OCI-LY7 (cell line): ENCODE measurements around the gene TIMP4. TPM values are rescaled to one million over a fixed set of nuclear protein-coding genes. Genes with fewer than 3 reads are reported as not detected.
A peak's percentile ranks its signal among the peaks of the same experiment; 100 is the strongest.

Experiments used
- BruUV-seq: library from RNA; stranded (reverse); fragments of 400-500 nt; replicated peaks from 2 replicates; lab custom pipeline; 2021; lab: Mats Ljungman, UMichigan
- CTCF ChIA-PET: fragments of 300-600 bp; sonication (Branson Sonifier 250); formaldehyde crosslinking; loops from one replicate; lab custom pipeline; 2022; ENCODE audit warnings: antibody characterized with exemption; ENCODE audit not compliant: unreplicated experiment; lab: Charles Lee
- POLR2A ChIA-PET: fragments of 300-600 bp; sonication (Branson Sonifier 250); formaldehyde crosslinking; loops from one replicate; lab custom pipeline; 2022; ENCODE audit warnings: antibody characterized with exemption; lab: Charles Lee
- DNase-seq: peaks from one replicate; pipeline ENCODE4 v3.0.0-alpha.2; 2015; ENCODE audit warnings: low spot score
- H2AFZ ChIP-seq: fragments of 200-600 bp; sonication (generic), shearing (Covaris generic); 2 replicates; pipeline ENCODE4 v1.6.1; 2014; ENCODE audit warnings: mild to moderate bottlenecking, antibody characterized with exemption, low read length, moderate library complexity
- H3K27ac ChIP-seq: fragments of 200-600 bp; sonication (generic); 2 replicates; pipeline ENCODE4 v1.5.1; 2014; ENCODE audit warnings: mixed run types, low read depth, mild to moderate bottlenecking, moderate library complexity, low read length, inconsistent platforms; ENCODE audit not compliant: poor library complexity, severe bottlenecking
- H3K36me3 ChIP-seq: fragments of 200-600 bp; sonication (generic); 2 replicates; pipeline ENCODE4 v1.6.1; 2014; ENCODE audit warnings: mild to moderate bottlenecking, antibody characterized with exemption, low read length, moderate library complexity, mixed read lengths; ENCODE audit not compliant: insufficient read depth
- H3K4me1 ChIP-seq: fragments of 200-600 bp; sonication (generic); 2 replicates; pipeline ENCODE4 v1.5.1; 2014; ENCODE audit warnings: mild to moderate bottlenecking, low read length; ENCODE audit not compliant: insufficient read depth, poor library complexity, severe bottlenecking
- H3K4me2 ChIP-seq: fragments of 200-600 bp; sonication (generic); 2 replicates; pipeline ENCODE4 v1.6.1; 2014; ENCODE audit warnings: mild to moderate bottlenecking, low read length
- H3K4me3 ChIP-seq: fragments of 200-600 bp; sonication (generic); 2 replicates; pipeline ENCODE4 v1.5.1; 2014; ENCODE audit warnings: mild to moderate bottlenecking, low read depth, low read length; ENCODE audit not compliant: poor library complexity, severe bottlenecking
- H3K79me2 ChIP-seq: fragments of 200-600 bp; sonication (generic); 2 replicates; pipeline ENCODE4 v1.6.1; 2016; ENCODE audit warnings: low read depth, mild to moderate bottlenecking, low read length, moderate library complexity, mixed read lengths; ENCODE audit not compliant: insufficient read depth
- H3K9me2 ChIP-seq: fragments of 200-600 bp; sonication (generic); 2 replicates; pipeline ENCODE4 v1.6.1; 2016; ENCODE audit warnings: mild to moderate bottlenecking, low read length, mixed read lengths; ENCODE audit not compliant: insufficient read depth
- H3K9me3 ChIP-seq: fragments of 200-600 bp; sonication (generic); 2 replicates; pipeline ENCODE4 v1.6.1; 2014; ENCODE audit warnings: mild to moderate bottlenecking, mixed run types, low read length, mixed read lengths
- H4K20me1 ChIP-seq: fragments of 200-600 bp; sonication (generic); 2 replicates; pipeline ENCODE4 v1.6.1; 2014; ENCODE audit warnings: mild to moderate bottlenecking, antibody characterized with exemption, low read length, moderate library complexity, mixed read lengths; ENCODE audit not compliant: insufficient read depth
- EZH2phosphoT487 ChIP-seq: fragments of 200-600 bp; sonication (generic); IDR thresholded peaks from 2 replicates; pipeline ENCODE4 v1.6.1; 2018; ENCODE audit warnings: low read depth, borderline replicate concordance, mild to moderate bottlenecking, mixed run types, antibody characterized with exemption, low read length, moderate library complexity, mixed read lengths
- intact Hi-C: fragments of 100-400 bp; cut with micrococcal nuclease; formaldehyde crosslinking; loops from one replicate; pipeline ENCODE4 v1.10.0; 2022; ENCODE audit not compliant: unreplicated experiment
- total RNA-seq, 2 experiments: library from RNA; depleted of rRNA in 1 of 2; stranded (reverse); fragments of >200 nt in 1 of 2; shearing (Covaris generic) in 1 of 2; gene quantifications; 2 replicates each; pipeline ENCODE4 v1.2.3, GENCODE V29; 2014 to 2022
- TF ChIP-seq, protein P1 (sequence below): fragments of 200-600 bp; sonication (generic); conservative IDR thresholded peaks from 2 replicates; pipeline ENCODE4 v1.5.1; 2014; ENCODE audit warnings: mild to moderate bottlenecking, antibody characterized with exemption, low read length, moderate library complexity, mixed read lengths

Gene TIMP4
- total RNA-seq, 2 experiments from 2014 or later = not detected

DNA sequence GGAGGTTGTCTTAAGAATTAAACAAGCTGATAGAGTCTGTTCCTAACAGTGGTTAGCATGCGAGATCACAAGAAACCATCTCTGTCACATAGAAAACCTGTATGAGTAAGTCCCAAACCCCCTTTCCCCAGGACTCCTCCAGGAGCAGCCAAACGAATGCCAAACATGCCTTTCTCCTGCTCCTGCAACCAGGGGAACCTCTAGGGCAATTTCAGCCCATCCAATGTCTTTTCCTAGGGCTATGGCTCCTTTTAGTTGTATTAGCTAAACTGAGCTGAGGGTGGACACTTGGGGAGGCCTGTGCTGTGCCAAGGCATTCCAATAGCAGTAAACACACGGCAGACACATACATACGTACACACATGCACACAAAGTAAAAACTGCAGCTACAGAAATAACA, 36.5 kb upstream of the TIMP4 start:
- Histone ChIP-seq H3K36me3 (no peaks in the 10 kb centered on the region), H3K4me1 (peaks cover 3% of the 10 kb centered on the region), H3K9me2 (no peaks in the 10 kb centered on the region), H2AFZ (no peak overlapping the region), H4K20me1 (no peaks in the 10 kb centered on the region), H3K27ac (no peak overlapping the region), H3K79me2 (no peaks in the 10 kb centered on the region), H3K9me3 (no peaks in the 10 kb centered on the region), H3K4me2 (no peak overlapping the region), H3K4me3 (no peak overlapping the region)
- POLR2A ChIA-PET = no interaction called here
- TF ChIP-seq, protein P1, sequence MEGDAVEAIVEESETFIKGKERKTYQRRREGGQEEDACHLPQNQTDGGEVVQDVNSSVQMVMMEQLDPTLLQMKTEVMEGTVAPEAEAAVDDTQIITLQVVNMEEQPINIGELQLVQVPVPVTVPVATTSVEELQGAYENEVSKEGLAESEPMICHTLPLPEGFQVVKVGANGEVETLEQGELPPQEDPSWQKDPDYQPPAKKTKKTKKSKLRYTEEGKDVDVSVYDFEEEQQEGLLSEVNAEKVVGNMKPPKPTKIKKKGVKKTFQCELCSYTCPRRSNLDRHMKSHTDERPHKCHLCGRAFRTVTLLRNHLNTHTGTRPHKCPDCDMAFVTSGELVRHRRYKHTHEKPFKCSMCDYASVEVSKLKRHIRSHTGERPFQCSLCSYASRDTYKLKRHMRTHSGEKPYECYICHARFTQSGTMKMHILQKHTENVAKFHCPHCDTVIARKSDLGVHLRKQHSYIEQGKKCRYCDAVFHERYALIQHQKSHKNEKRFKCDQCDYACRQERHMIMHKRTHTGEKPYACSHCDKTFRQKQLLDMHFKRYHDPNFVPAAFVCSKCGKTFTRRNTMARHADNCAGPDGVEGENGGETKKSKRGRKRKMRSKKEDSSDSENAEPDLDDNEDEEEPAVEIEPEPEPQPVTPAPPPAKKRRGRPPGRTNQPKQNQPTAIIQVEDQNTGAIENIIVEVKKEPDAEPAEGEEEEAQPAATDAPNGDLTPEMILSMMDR = no peak
- TF ChIP-seq EZH2phosphoT487 = no peak
- DNase-seq = no peak
- intact Hi-C loops = no loop called here
- BruUV-seq = no TSS peak
- CTCF ChIA-PET = no interaction called here

DNA sequence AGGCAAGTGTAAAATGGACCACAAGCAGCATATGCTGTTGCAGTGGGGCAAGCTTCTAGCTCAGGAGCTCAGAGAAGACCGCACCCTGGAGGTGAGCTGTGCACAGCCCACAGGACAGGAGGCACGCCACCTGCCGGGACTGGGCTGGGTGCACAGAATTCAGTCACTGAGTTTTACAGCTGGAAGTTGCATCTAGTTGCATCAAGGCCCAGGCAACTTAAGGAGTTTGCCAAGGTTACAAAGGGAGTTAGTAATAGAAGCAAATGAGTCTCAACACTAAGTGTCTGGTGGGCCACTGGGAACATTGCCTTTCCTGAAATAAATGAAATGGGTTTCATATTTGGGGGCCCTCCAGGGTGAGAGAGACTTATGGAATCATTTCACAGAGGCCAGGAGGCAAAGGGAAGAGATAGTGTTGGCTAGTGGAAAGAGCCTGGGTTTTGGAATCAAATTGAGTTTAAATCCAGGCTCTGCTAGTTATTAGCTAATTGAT, 36.0 kb upstream of the TIMP4 start:
- no peaks in the 10 kb centered on the region for H3K36me3 ChIP-seq
- POLR2A ChIA-PET = interaction anchor here (0.7 kb wide), 1 partner anchor 9 kb away, joined by 3 read pairs; no protein-coding TSS in a partner anchor
- H3K9me2 ChIP-seq = no peaks in the 10 kb centered on the region
- H3K4me3 ChIP-seq = no peak overlapping the region
- no TSS peak for BruUV-seq
- DNase-seq = peak; percentile 39
- no peaks in the 10 kb centered on the region for H3K9me3 ChIP-seq
- peaks cover 3% of the 10 kb centered on the region for H3K4me1 ChIP-seq
- intact Hi-C loops = loop anchor here (5.0 kb wide), 1 partner anchor 283 kb away; no protein-coding TSS in a partner anchor
- H3K4me2 ChIP-seq = no peak overlapping the region
- TF ChIP-seq, protein P1 = peak; percentile 79
- TF ChIP-seq EZH2phosphoT487 = no peak
- no peak overlapping the region for H2AFZ ChIP-seq
- no peak overlapping the region for H3K27ac ChIP-seq
- CTCF ChIA-PET = no interaction called here
- no peaks in the 10 kb centered on the region for H4K20me1 ChIP-seq
- no peaks in the 10 kb centered on the region for H3K79me2 ChIP-seq

DNA sequence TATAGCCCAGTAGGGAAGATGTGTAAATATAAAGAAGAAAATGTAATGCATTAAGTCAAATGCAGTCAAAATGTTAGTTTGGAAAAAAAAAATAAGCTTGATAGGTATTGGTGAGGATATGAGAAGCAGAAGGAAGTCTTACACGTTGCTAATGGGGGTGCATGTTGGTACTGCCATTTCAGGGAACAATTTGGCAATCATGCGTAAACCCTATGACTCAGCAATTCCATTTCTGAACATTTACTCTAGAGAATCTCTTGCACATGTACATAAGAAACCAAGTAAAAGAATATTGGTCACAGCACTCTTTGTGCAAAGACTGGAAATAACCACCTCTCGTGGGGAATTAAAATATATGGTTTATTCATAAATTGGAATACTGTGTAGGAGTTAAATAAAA, 35.5 kb upstream of the TIMP4 start:
- Histone ChIP-seq H3K27ac (no peak overlapping the region), H3K4me2 (no peak overlapping the region), H3K4me1 (peaks cover 3% of the 10 kb centered on the region), H3K36me3 (no peaks in the 10 kb centered on the region), H3K4me3 (no peak overlapping the region), H3K9me2 (no peaks in the 10 kb centered on the region), H2AFZ (no peak overlapping the region), H3K79me2 (no peaks in the 10 kb centered on the region), H4K20me1 (no peaks in the 10 kb centered on the region), H3K9me3 (no peaks in the 10 kb centered on the region)
- TF ChIP-seq, protein P1 = no peak
- ChIA-PET POLR2A (interaction anchor here (0.6 to 0.7 kb wide), 2 partner anchors 9 to 112 kb away, joined by 3 to 4 read pairs; no protein-coding TSS in a partner anchor), CTCF (no interaction called here)
- no TSS peak for BruUV-seq
- intact Hi-C loops = loop anchor here (5.0 kb wide), 1 partner anchor 283 kb away; no protein-coding TSS in a partner anchor
- DNase-seq = no peak
